ENCODE data around the gene NDRG2.

Gene NDRG2

DNA sequence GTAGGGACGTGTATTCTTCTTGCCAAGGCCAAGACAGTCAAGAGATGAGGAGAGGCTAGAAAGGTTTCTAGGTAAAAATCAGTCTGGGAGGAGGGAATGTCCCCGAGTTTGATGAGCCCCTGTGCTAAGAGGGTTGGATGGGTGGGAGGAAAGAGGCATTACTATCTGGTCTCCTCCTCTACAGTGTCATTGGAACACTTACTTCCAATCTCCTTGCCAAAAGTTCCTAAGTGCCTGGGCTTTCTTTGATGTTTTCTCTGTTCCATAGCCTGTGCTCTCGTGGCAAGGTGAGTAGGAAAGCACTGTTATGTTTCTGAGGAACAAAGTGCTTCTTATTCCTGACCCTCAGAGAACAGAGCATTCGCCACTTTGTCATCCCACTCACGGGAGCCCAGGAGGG lies 9.8 kb upstream of the NDRG2 start, which contains the start of gene RNASE13:
RNASE13 (minus strand) TSS at position 101 of the 400 bp plus-strand sequence. CDS start 519 bp downstream, outside the sequence.
- intact Hi-C loops (cut with DNase I; ENCODE audit: low total_unique reads): no loop called here
- H3K27me3 ChIP-seq: no peaks in the 10 kb centered on the region
- no peaks in the 10 kb centered on the region for H3K36me3 ChIP-seq
- H3K27ac ChIP-seq: no peak within 1 kb of the TSS
- no peaks in the 10 kb centered on the region for H3K9me3 ChIP-seq
- no peak within 1 kb of the TSS for H3K4me3 ChIP-seq
- TF ChIP-seq, protein P1, sequence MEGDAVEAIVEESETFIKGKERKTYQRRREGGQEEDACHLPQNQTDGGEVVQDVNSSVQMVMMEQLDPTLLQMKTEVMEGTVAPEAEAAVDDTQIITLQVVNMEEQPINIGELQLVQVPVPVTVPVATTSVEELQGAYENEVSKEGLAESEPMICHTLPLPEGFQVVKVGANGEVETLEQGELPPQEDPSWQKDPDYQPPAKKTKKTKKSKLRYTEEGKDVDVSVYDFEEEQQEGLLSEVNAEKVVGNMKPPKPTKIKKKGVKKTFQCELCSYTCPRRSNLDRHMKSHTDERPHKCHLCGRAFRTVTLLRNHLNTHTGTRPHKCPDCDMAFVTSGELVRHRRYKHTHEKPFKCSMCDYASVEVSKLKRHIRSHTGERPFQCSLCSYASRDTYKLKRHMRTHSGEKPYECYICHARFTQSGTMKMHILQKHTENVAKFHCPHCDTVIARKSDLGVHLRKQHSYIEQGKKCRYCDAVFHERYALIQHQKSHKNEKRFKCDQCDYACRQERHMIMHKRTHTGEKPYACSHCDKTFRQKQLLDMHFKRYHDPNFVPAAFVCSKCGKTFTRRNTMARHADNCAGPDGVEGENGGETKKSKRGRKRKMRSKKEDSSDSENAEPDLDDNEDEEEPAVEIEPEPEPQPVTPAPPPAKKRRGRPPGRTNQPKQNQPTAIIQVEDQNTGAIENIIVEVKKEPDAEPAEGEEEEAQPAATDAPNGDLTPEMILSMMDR (IDR thresholded peaks at IDR 0.05): no peak
- H3K4me1 ChIP-seq: peaks cover 0 to 19% (median 15%) of the 10 kb centered on the region in 4 donors
- no peak for DNase-seq

DNA sequence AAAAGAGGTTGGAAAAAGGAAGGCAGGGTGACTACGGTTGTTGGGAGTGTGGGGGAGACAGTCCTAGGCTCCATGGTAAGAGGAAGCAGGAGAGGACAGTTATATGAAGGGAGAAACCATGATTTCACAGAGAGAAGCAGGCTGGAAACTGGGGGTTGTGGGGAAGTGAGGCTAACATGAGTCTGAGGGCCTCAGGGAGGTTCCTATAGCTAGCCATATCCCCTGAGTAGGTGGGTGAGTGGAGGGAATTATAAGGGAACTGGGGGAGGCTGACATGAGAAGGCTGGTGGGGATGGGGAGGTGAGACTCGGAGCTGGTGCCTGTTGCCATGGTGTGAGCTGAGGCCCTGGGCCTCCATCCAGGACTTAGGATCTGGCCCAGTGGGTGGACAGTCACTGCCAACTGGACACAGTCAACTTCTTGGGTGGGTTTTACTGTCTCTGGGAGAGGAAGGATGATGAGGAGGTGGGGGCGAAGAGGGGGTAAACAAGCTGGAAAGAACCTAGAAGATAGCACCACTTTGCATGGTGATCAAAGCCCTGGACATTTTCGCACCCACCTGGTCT lies 8.4 kb upstream of the NDRG2 start:
- H3K27me3 ChIP-seq: no peaks in the 10 kb centered on the region
- peaks cover 0 to 4% (median 2%) of the 10 kb centered on the region in 4 donors for H3K4me1 ChIP-seq
- no peak overlapping the region for H3K27ac ChIP-seq
- intact Hi-C loops (cut with DNase I; ENCODE audit: low total_unique reads): no loop called here
- TF ChIP-seq, protein P1 (IDR thresholded peaks at IDR 0.05): no peak
- DNase-seq: no peak
- H3K9me3 ChIP-seq: no peaks in the 10 kb centered on the region
- H3K4me3 ChIP-seq: no peak overlapping the region
- no peaks in the 10 kb centered on the region for H3K36me3 ChIP-seq

DNA sequence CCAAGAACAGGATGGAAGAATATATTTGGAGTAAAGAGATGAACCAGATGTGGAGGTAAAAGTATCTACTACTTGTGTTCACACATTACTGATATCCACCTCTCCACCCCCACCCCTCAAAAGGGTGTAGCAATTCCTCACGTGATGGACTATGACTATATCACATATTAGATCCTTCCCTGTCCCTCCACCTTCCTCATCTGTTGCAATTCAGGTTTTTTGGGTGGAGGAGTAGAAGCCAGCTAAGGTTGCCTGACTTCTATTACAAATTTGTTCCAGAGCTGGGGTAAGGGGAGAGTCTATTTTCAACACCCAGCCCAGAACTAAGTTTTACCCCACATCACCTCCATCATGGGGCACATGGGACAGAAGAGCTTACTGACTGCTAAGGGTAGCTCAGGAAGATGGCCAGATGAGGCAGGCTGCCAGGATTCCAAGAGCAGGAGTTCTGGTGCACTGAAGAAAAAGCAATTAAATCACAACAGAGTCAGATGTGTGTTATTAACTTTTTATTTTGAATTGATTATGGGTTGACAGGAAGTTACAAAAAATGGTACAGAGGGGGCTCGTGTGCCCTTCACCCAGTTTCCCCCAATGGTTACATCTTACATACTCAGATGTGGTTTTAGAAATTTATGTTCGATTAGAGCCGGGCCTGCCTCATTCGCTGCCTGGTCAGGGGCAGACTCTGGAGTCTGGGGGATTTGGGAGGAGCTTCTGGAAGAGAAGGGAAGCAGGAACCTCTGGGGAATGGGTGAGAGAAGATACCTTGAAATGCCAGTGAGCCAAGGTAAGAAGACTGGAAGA lies 7.7 kb upstream of the NDRG2 start:
- no peaks in the 10 kb centered on the region for H3K4me1 ChIP-seq
- H3K4me3 ChIP-seq: no peak overlapping the region
- TF ChIP-seq, protein P1 (IDR thresholded peaks at IDR 0.05): no peak
- no peaks in the 10 kb centered on the region for H3K36me3 ChIP-seq
- intact Hi-C loops (cut with DNase I; ENCODE audit: low total_unique reads): no loop called here
- no peaks in the 10 kb centered on the region for H3K9me3 ChIP-seq
- no peak overlapping the region for H3K27ac ChIP-seq
- H3K27me3 ChIP-seq: no peaks in the 10 kb centered on the region
- DNase-seq: no peak

DNA sequence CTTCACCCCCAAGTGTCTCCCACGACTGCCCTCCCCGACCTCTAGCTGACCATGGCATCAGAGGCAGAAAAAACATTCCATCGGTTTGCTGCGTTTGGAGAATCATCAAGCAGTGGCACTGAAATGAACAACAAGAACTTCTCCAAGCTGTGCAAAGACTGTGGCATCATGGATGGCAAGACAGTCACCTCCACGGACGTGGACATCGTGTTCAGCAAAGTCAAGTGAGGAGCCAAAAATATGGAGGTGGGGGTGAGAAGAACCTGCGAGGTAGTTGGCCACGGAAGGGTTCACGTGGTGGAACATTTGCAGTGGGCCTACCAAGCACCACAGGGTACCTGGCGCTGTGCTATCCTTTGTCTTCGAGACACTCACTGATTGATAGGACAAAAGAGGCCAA lies 5.7 kb upstream of the NDRG2 start:
- H3K9me3 ChIP-seq: no peaks in the 10 kb centered on the region
- no peaks in the 10 kb centered on the region for H3K36me3 ChIP-seq
- TF ChIP-seq, protein P1 (IDR thresholded peaks at IDR 0.05): no peak
- H3K4me3 ChIP-seq: no peak overlapping the region
- H3K4me1 ChIP-seq: peaks cover 6 to 19% (median 16%) of the 10 kb centered on the region in 4 donors
- DNase-seq: no peak
- H3K27me3 ChIP-seq: no peaks in the 10 kb centered on the region
- intact Hi-C loops (cut with DNase I; ENCODE audit: low total_unique reads): no loop called here
- H3K27ac ChIP-seq: no peak overlapping the region

DNA sequence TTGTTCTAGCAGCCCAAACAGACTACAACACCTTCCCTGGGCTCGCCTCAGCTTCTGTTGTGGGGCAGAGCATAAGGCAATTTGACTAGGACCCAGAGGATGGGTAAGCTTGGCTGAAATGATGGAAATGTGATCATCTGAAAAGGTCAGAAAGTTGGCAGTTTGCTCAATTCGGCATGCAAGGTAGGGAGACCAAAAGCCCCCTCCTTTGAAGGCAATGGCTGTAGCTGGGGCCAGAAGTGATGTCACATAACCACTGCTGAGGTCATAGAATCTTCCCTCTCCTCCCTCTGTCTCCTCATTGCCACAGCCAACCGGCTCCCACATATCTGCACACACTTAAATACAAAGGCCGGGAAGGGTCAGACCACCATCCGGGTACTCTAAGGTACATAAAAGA lies 5.1 kb upstream of the NDRG2 start, which contains the start of gene TPPP2:
TPPP2 (plus strand) TSS at position 301 of the 400 bp plus-strand sequence. CDS start 365 bp downstream, outside the sequence.
- H3K4me1 ChIP-seq: peaks cover 6 to 21% (median 17%) of the 10 kb centered on the region in 4 donors
- H3K9me3 ChIP-seq: no peaks in the 10 kb centered on the region
- H3K27ac ChIP-seq: no peak within 1 kb of the TSS
- DNase-seq: no peak
- intact Hi-C loops (cut with DNase I; ENCODE audit: low total_unique reads): no loop called here
- H3K36me3 ChIP-seq: no peaks in the 10 kb centered on the region
- no peak within 1 kb of the TSS for H3K4me3 ChIP-seq
- no peaks in the 10 kb centered on the region for H3K27me3 ChIP-seq
- TF ChIP-seq, protein P1 (IDR thresholded peaks at IDR 0.05): no peak
